ENCODE results near the gene RARRES1.

GRCh38 chr3:158651192-158651591 lies 81.1 kb downstream of the RARRES1 start:
- TF ChIP-seq CTCF (IDR thresholded peaks at IDR 0.05) (no peak), POLR2AphosphoS5 (IDR thresholded peaks at IDR 0.05; ENCODE audit: insufficient read depth in 1 of 2, low read depth in 1 of 2) (no peak), POLR2A (IDR thresholded peaks at IDR 0.05) (no peak)
